ENCODE data around the gene CCL18. TPM values are rescaled to one million over a fixed set of nuclear protein-coding genes. Genes with fewer than 3 reads are reported as not detected.
"Not testable (repeated sequence)": the region's sequence is repeated elsewhere in the genome, so short reads cannot be mapped to it uniquely, and the experiment has no call there.

CCL18 gene
- polyA plus RNA-seq, 2 of the 4 experiments (the other 2 are of a cell fraction): not detected

DNA sequence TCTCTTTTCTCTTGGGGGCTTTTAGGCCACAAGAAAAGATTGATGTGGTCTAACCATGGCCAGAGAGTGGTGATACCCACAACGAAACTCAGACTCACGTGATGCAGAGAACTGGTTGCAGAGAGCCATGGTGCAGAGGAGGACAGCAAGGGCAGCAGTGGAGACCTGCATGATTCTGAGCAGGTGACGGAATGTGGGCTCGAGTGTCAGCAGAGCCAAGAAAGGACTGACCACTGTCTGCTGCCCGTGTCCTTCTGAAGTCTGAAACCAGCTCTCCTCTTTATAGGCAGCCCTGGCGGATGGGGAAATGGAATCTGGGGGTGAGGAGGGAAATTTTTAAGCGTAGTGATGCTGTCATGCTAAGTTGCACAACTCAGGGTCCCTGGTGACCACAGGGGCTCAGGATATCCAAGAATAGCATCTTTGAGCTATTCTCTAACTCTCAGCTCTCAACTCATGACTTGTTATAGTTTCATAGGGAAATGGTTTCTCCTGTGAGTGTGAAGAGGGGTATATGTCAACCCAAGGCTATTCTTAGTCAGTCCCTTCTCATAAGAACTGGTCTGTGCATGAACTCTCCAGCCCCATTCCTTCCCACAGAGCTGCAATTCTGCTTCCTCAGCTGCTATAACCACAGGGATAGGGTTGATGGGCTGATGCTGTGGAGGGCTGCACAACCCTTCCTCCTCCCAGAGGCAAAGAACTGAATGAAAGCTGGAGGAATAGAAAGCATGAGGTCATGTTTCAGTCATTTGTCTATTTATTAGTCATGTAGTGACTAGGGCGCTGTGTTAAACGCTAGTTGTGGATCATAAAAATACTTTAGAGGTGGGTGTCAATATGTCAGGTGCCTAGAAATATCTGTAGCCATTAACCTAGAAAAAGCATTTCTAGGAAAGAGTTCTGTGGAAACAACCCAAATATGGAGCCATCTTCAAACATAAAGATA lies 26.1 kb downstream of the CCL18 start, which contains the start of gene CCL3:
Gene CCL3 (minus strand): TSS at position 256 of the 949 bp plus-strand sequence. CDS start 85 bp downstream, at position 171.
- Histone ChIP-seq H3K27ac (no peak within 1 kb of the TSS), H3K9me3 (no peaks in the 10 kb centered on the region), H3K4me3 (no peak within 1 kb of the TSS), H3K4me2 (no peak within 1 kb of the TSS), H3K4me1 (no peaks in the 10 kb centered on the region)
- TF ChIP-seq MYC (IDR thresholded peaks at IDR 0.05; ENCODE audit: borderline replicate concordance, low read length): no peak
- FAIRE-seq (no peak), ATAC-seq (no peak), DNase-seq (ENCODE audit: low read depth in 1 of 2, low spot score in 1 of 2) (no peak)
- CTCF ChIA-PET: interaction anchor here (1.2 kb wide), 1 partner anchor 17 kb away, joined by 4 read pairs; no protein-coding TSS in a partner anchor
- POLR2A ChIA-PET: no interaction called here
- WGBS (ENCODE audit: missing lambda C conversion rate): 18% methylated on average over 9 of the region's 9 CpGs

DNA sequence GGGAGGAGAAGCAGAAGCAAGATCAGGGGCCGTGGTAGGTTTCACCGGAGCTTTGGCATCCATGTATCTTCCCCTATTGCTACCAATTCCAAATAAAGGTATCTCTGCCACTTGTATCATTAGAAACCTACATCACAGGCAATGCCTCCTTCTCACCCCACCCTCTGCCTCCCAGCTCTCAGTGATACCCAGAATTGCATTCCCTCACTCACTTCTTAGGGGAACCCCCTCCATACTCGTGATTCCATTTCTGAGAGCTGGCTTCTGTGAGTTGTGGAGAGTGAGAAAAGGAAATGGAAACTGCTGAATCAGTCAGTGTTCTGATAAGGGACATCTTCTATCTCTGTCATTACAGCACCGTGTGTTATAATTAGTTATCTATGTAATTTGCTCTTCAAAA lies 28.2 kb downstream of the CCL18 start:
- Histone ChIP-seq H3K4me3 (no peak overlapping the region), H3K4me1 (no peaks in the 10 kb centered on the region), H3K4me2 (no peak overlapping the region), H3K27ac (no peak overlapping the region), H3K9me3 (no peaks in the 10 kb centered on the region)
- WGBS (ENCODE audit: missing lambda C conversion rate): 25% methylated on average over 4 of the region's 4 CpGs
- DNase-seq (ENCODE audit: low read depth in 1 of 2, low spot score in 1 of 2): no peak
- no peak for FAIRE-seq
- ChIA-PET CTCF (interaction anchor here (0.6 to 1.3 kb wide), 2 partner anchors 10 to 57 kb away, joined by 3 to 6 read pairs; no protein-coding TSS in a partner anchor), POLR2A (no interaction called here)
- no peak for ATAC-seq
- no peak for TF ChIP-seq JUN (IDR thresholded peaks at IDR 0.05)
- TF ChIP-seq, protein P1, sequence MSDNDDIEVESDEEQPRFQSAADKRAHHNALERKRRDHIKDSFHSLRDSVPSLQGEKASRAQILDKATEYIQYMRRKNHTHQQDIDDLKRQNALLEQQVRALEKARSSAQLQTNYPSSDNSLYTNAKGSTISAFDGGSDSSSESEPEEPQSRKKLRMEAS (IDR thresholded peaks at IDR 0.05): no peak
- no peak for TF ChIP-seq HOXB13 (CRISPR knock-in tag; IDR thresholded peaks at IDR 0.05; ENCODE audit: low read depth)
- TF ChIP-seq, protein P2, sequence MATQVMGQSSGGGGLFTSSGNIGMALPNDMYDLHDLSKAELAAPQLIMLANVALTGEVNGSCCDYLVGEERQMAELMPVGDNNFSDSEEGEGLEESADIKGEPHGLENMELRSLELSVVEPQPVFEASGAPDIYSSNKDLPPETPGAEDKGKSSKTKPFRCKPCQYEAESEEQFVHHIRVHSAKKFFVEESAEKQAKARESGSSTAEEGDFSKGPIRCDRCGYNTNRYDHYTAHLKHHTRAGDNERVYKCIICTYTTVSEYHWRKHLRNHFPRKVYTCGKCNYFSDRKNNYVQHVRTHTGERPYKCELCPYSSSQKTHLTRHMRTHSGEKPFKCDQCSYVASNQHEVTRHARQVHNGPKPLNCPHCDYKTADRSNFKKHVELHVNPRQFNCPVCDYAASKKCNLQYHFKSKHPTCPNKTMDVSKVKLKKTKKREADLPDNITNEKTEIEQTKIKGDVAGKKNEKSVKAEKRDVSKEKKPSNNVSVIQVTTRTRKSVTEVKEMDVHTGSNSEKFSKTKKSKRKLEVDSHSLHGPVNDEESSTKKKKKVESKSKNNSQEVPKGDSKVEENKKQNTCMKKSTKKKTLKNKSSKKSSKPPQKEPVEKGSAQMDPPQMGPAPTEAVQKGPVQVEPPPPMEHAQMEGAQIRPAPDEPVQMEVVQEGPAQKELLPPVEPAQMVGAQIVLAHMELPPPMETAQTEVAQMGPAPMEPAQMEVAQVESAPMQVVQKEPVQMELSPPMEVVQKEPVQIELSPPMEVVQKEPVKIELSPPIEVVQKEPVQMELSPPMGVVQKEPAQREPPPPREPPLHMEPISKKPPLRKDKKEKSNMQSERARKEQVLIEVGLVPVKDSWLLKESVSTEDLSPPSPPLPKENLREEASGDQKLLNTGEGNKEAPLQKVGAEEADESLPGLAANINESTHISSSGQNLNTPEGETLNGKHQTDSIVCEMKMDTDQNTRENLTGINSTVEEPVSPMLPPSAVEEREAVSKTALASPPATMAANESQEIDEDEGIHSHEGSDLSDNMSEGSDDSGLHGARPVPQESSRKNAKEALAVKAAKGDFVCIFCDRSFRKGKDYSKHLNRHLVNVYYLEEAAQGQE (IDR thresholded peaks at IDR 0.05): no peak
- no peak for TF ChIP-seq KDM5A (IDR thresholded peaks at IDR 0.05)

DNA sequence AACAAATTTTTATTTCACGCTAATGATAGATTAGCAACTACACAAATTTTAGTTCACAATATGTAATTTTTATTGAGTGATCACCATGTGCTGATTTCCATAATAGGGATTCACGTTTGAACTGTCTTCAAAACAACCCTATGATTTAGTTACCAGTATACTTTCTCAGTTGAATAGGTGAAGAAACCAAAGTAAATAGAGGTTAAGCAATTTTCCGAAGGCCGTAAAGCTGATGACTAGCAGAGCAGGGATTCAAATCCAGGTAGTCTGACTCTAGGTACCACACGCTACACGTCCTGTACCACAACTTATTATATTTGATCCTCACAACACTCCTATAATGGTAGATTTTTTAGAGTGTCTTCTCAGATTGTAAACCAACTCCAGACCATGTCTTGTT lies 28.6 kb downstream of the CCL18 start:
- H3K27ac ChIP-seq; FAIRE-seq; DNase-seq (ENCODE audit: low read depth in 1 of 2, low spot score in 1 of 2); H3K4me1 ChIP-seq; H3K4me3 ChIP-seq; H3K9me3 ChIP-seq; POLR2A ChIA-PET; H3K4me2 ChIP-seq; ATAC-seq: not testable (repeated sequence)
- WGBS (ENCODE audit: missing lambda C conversion rate): 51% methylated on average over 6 of the region's 6 CpGs
- CTCF ChIA-PET: interaction anchor here (0.6 to 1.3 kb wide), 2 partner anchors 56 to 123 kb away, joined by 3 to 6 read pairs; no protein-coding TSS in a partner anchor

DNA sequence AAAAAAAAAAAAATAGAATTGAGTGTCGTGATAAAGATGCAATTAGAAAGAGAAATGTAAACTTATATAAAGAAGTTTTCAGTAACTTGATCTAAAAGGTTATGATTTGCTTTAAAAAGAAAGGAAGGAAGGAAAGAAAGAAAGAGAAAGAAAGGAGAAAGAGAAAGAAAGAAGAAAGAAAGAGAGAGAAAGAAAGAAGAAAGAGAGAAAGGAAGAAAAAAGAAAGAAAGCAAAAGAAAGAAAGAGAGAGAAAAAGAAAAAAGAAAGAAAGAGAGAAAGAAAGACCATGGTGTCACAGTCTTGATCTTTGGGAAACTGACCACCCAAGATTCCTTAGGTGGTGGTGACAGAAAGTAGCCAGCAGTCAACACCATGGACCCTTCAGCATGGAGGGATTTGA lies 30.2 kb downstream of the CCL18 start:
- ChIA-PET CTCF (no interaction called here), POLR2A (no interaction called here)
- FAIRE-seq (no peak), ATAC-seq (no peak), DNase-seq (ENCODE audit: low read depth in 1 of 2, low spot score in 1 of 2) (no peak)
- H3K4me3 ChIP-seq: no peak overlapping the region
- no peaks in the 10 kb centered on the region for H3K4me1 ChIP-seq
- TF ChIP-seq ZFP36 (IDR thresholded peaks at IDR 0.05; ENCODE audit: borderline replicate concordance, partially characterized antibody) (no peak), POLR2A (IDR thresholded peaks at IDR 0.05; ENCODE audit: low read length) (no peak), CHD2 (IDR thresholded peaks at IDR 0.05; ENCODE audit: low read length, partially characterized antibody) (no peak), MAZ (IDR thresholded peaks at IDR 0.05; ENCODE audit: borderline replicate concordance, low read depth, low read length) (no peak), RNF2 (IDR thresholded peaks at IDR 0.05; ENCODE audit: borderline replicate concordance, low read depth) (no peak), RCOR1 (IDR thresholded peaks at IDR 0.05; ENCODE audit: low read depth, low read length) (no peak), EHF (CRISPR knock-in tag; IDR thresholded peaks at IDR 0.05) (no peak), ZSCAN20 (CRISPR knock-in tag; IDR thresholded peaks at IDR 0.05) (no peak), CBX8 (IDR thresholded peaks at IDR 0.05) (no peak), JUNB (IDR thresholded peaks at IDR 0.05) (no peak), POLR2AphosphoS2 (conservative IDR thresholded peaks at IDR 0.05; ENCODE audit: low read length) (no peak)
- TF ChIP-seq, protein P3, sequence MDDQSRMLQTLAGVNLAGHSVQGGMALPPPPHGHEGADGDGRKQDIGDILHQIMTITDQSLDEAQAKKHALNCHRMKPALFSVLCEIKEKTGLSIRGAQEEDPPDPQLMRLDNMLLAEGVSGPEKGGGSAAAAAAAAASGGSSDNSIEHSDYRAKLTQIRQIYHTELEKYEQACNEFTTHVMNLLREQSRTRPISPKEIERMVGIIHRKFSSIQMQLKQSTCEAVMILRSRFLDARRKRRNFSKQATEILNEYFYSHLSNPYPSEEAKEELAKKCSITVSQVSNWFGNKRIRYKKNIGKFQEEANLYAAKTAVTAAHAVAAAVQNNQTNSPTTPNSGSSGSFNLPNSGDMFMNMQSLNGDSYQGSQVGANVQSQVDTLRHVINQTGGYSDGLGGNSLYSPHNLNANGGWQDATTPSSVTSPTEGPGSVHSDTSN (IDR thresholded peaks at IDR 0.05): no peak
- TF ChIP-seq, protein P4, sequence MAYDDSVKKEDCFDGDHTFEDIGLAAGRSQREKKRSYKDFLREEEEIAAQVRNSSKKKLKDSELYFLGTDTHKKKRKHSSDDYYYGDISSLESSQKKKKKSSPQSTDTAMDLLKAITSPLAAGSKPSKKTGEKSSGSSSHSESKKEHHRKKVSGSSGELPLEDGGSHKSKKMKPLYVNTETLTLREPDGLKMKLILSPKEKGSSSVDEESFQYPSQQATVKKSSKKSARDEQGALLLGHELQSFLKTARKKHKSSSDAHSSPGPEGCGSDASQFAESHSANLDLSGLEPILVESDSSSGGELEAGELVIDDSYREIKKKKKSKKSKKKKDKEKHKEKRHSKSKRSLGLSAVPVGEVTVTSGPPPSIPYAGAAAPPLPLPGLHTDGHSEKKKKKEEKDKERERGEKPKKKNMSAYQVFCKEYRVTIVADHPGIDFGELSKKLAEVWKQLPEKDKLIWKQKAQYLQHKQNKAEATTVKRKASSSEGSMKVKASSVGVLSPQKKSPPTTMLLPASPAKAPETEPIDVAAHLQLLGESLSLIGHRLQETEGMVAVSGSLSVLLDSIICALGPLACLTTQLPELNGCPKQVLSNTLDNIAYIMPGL (CRISPR knock-in tag; IDR thresholded peaks at IDR 0.05; ENCODE audit: borderline replicate concordance): no peak
- TF ChIP-seq, protein P5, sequence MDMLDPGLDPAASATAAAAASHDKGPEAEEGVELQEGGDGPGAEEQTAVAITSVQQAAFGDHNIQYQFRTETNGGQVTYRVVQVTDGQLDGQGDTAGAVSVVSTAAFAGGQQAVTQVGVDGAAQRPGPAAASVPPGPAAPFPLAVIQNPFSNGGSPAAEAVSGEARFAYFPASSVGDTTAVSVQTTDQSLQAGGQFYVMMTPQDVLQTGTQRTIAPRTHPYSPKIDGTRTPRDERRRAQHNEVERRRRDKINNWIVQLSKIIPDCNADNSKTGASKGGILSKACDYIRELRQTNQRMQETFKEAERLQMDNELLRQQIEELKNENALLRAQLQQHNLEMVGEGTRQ (IDR thresholded peaks at IDR 0.05): no peak
- TF ChIP-seq, protein P1 (IDR thresholded peaks at IDR 0.05): no peak
- H3K9me3 ChIP-seq: no peaks in the 10 kb centered on the region
- H3K27ac ChIP-seq: no peak overlapping the region
- 19% methylated on average over 1 of the region's 1 CpG for WGBS (ENCODE audit: missing lambda C conversion rate)
- no peak overlapping the region for H3K4me2 ChIP-seq
